Neural cell (in vitro differentiated cells): ENCODE results near the gene LEUTX. TPM values are rescaled to one million over a fixed set of nuclear protein-coding genes. Genes with fewer than 3 reads are reported as not detected.

Experiments used
- H2AFZ ChIP-seq: fragments of 200-600, 300-800 bp; sonication (generic), shearing (Covaris generic); 2 replicates; pipeline ENCODE4 v1.6.0; 2014; ENCODE audit warnings: low read depth, mild to moderate bottlenecking, antibody characterized with exemption, low read length, moderate library complexity
- H3F3A ChIP-seq: fragments of 200-600 bp; shearing (Covaris generic); 2 replicates; pipeline ENCODE4 v1.6.1; 2016; ENCODE audit warnings: mild to moderate bottlenecking, moderate library complexity, mixed read lengths, antibody characterized with exemption, low read length; ENCODE audit not compliant: insufficient read depth, poor library complexity, severe bottlenecking
- H3K27ac ChIP-seq: fragments of 200-600, 300-800 bp; sonication (generic), shearing (Covaris generic); 2 replicates; pipeline ENCODE4 v1.5.1; 2014; ENCODE audit warnings: mild to moderate bottlenecking, low read length, moderate library complexity
- H3K27me3 ChIP-seq: fragments of 300-800, 200-600 bp; sonication (generic), shearing (Covaris generic); 2 replicates; pipeline ENCODE4 v1.6.0; 2014; ENCODE audit warnings: mild to moderate bottlenecking, low read depth, low read length, moderate library complexity; ENCODE audit not compliant: insufficient read depth
- H3K36me3 ChIP-seq: fragments of 300-800, 200-600 bp; sonication (generic), shearing (Covaris generic); 2 replicates; pipeline ENCODE4 v1.5.1; 2014; ENCODE audit warnings: mild to moderate bottlenecking, antibody characterized with exemption, low read length, moderate library complexity; ENCODE audit not compliant: insufficient read depth
- H3K4me2 ChIP-seq: fragments of 300-800, 200-600 bp; sonication (generic), shearing (Covaris generic); 2 replicates; pipeline ENCODE4 v1.6.0; 2014; ENCODE audit warnings: mild to moderate bottlenecking, low read length
- H3K4me3 ChIP-seq: fragments of 300-800, 200-600 bp; sonication (generic), shearing (Covaris generic); 2 replicates; pipeline ENCODE4 v1.5.1; 2014; ENCODE audit warnings: mild to moderate bottlenecking, low read length, moderate library complexity
- H3K79me2 ChIP-seq: fragments of 200-600 bp; shearing (Covaris generic); replicated peaks from 2 replicates; pipeline ENCODE4 v1.6.0; 2014; ENCODE audit warnings: mild to moderate bottlenecking, low read length, moderate library complexity; ENCODE audit not compliant: insufficient read depth
- H3K9ac ChIP-seq: fragments of 300-800, 200-600 bp; sonication (generic), shearing (Covaris generic); 2 replicates; pipeline ENCODE4 v1.6.1; 2016; ENCODE audit warnings: mild to moderate bottlenecking, low read length, mixed read lengths
- H3K9me2 ChIP-seq: fragments of 200-600 bp; shearing (Covaris generic); 2 replicates; pipeline ENCODE4 v1.6.1; 2016; ENCODE audit warnings: mild to moderate bottlenecking, low read length, mixed read lengths; ENCODE audit not compliant: insufficient read depth
- H3K9me3 ChIP-seq: fragments of 200-600, 300-800 bp; sonication (generic), shearing (Covaris generic); 2 replicates; pipeline ENCODE4 v1.6.1; 2016; ENCODE audit warnings: mild to moderate bottlenecking, mixed run types, low read length, moderate library complexity, mixed read lengths
- H4K20me1 ChIP-seq: fragments of 200-600 bp; shearing (Covaris generic); 2 replicates; pipeline ENCODE4 v1.6.1; 2016; ENCODE audit warnings: mild to moderate bottlenecking, mixed run types; ENCODE audit not compliant: insufficient read depth
- CTCF ChIP-seq: fragments of 450-650 bp; IDR thresholded peaks from 2 replicates; pipeline ENCODE4 v1.5.1; 2014; ENCODE audit warnings: antibody characterized with exemption, mild to moderate bottlenecking, moderate library complexity; ENCODE audit not compliant: poor library complexity, severe bottlenecking
- EP300 ChIP-seq: fragments of 450-650 bp; conservative IDR thresholded peaks from 2 replicates; pipeline ENCODE4 v1.6.1; 2014; ENCODE audit warnings: antibody characterized with exemption, mild to moderate bottlenecking, moderate library complexity; ENCODE audit not compliant: poor library complexity, severe bottlenecking
- EZH2 ChIP-seq: fragments of 200-600, 300-800 bp; shearing (Covaris generic), sonication (generic); IDR thresholded peaks from 2 replicates; pipeline ENCODE4 v1.6.1; 2014; ENCODE audit warnings: antibody characterized with exemption, low read length, borderline replicate concordance, mild to moderate bottlenecking; ENCODE audit not compliant: insufficient read depth, poor library complexity, severe bottlenecking
- MXI1 ChIP-seq: fragments of 450-650 bp; conservative IDR thresholded peaks from 2 replicates; pipeline ENCODE4 v1.6.1; 2014; ENCODE audit warnings: antibody characterized with exemption, mild to moderate bottlenecking; ENCODE audit not compliant: poor library complexity, severe bottlenecking
- POLR2AphosphoS5 ChIP-seq: IDR thresholded peaks from 2 replicates; pipeline ENCODE4 v1.6.1; 2012
- RAD21 ChIP-seq: fragments of 450-650 bp; conservative IDR thresholded peaks from 2 replicates; pipeline ENCODE4 v1.6.1; 2014; ENCODE audit warnings: antibody characterized with exemption, mild to moderate bottlenecking, moderate library complexity
- SMC3 ChIP-seq: fragments of 450-650 bp; conservative IDR thresholded peaks from 2 replicates; pipeline ENCODE4 v1.6.1; 2014; ENCODE audit warnings: antibody characterized with exemption, mild to moderate bottlenecking, moderate library complexity; ENCODE audit not compliant: poor library complexity
- TAF1 ChIP-seq: IDR thresholded peaks from 2 replicates; pipeline ENCODE4 v1.6.1; 2012; ENCODE audit warnings: low read depth
- polyA plus RNA-seq: library from polyadenylated mRNA; depleted of rRNA; stranded (reverse); fragments of >200 nt; gene quantifications from 2 replicates; pipeline ENCODE4 v1.2.3, GENCODE V29; 2014
- TF ChIP-seq, protein P1 (sequence below): IDR thresholded peaks from 2 replicates; pipeline ENCODE4 v1.6.1; 2012; ENCODE audit warnings: borderline replicate concordance

LEUTX gene
- polyA plus RNA-seq, 1 donor from 2014 or later: not detected

GRCh38 chr19:39796000-39796498 lies 17.4 kb downstream of the LEUTX start:
- no peak overlapping the region for H3K4me3 ChIP-seq
- no peak overlapping the region for H3K4me2 ChIP-seq
- H3F3A ChIP-seq: no peaks in the 10 kb centered on the region
- H3K9me3 ChIP-seq: no peaks in the 10 kb centered on the region
- H3K79me2 ChIP-seq: no peaks in the 10 kb centered on the region
- TF ChIP-seq MXI1 (no peak), CTCF (no peak), TAF1 (no peak), POLR2AphosphoS5 (no peak), EP300 (no peak), EZH2 (no peak), SMC3 (no peak), RAD21 (no peak)
- TF ChIP-seq, protein P1, sequence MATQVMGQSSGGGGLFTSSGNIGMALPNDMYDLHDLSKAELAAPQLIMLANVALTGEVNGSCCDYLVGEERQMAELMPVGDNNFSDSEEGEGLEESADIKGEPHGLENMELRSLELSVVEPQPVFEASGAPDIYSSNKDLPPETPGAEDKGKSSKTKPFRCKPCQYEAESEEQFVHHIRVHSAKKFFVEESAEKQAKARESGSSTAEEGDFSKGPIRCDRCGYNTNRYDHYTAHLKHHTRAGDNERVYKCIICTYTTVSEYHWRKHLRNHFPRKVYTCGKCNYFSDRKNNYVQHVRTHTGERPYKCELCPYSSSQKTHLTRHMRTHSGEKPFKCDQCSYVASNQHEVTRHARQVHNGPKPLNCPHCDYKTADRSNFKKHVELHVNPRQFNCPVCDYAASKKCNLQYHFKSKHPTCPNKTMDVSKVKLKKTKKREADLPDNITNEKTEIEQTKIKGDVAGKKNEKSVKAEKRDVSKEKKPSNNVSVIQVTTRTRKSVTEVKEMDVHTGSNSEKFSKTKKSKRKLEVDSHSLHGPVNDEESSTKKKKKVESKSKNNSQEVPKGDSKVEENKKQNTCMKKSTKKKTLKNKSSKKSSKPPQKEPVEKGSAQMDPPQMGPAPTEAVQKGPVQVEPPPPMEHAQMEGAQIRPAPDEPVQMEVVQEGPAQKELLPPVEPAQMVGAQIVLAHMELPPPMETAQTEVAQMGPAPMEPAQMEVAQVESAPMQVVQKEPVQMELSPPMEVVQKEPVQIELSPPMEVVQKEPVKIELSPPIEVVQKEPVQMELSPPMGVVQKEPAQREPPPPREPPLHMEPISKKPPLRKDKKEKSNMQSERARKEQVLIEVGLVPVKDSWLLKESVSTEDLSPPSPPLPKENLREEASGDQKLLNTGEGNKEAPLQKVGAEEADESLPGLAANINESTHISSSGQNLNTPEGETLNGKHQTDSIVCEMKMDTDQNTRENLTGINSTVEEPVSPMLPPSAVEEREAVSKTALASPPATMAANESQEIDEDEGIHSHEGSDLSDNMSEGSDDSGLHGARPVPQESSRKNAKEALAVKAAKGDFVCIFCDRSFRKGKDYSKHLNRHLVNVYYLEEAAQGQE: no peak
- no peak overlapping the region for H2AFZ ChIP-seq
- H3K9ac ChIP-seq: no peak overlapping the region
- no peaks in the 10 kb centered on the region for H3K27me3 ChIP-seq
- H3K27ac ChIP-seq: no peak overlapping the region
- no peaks in the 10 kb centered on the region for H4K20me1 ChIP-seq
- no peaks in the 10 kb centered on the region for H3K9me2 ChIP-seq
- no peaks in the 10 kb centered on the region for H3K36me3 ChIP-seq

DNA sequence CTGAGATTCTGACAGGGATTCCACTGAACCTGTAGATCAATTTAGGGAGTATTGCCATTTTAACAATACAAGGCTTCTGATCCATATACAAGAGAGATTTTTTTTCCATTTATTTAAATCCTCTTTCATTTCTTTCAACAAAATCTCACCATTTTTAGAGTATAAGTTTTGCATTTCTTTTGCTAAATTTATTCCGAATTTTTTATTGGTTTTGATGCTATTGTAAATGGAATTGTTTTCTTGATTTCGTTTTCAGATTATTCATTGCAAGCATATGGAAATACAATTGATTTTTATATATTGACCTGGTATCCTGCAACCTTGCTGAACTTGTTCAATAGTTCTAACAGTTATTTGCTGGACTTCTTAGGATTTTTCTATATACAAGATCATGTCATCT lies 18.4 kb downstream of the LEUTX start:
- Histone ChIP-seq H3K36me3 (no peaks in the 10 kb centered on the region), H3K27ac (no peak overlapping the region), H3K27me3 (no peaks in the 10 kb centered on the region), H3K4me3 (no peak overlapping the region), H3K79me2 (no peaks in the 10 kb centered on the region), H3F3A (no peaks in the 10 kb centered on the region), H2AFZ (no peak overlapping the region), H3K9ac (no peak overlapping the region), H3K9me2 (no peaks in the 10 kb centered on the region), H3K4me2 (no peak overlapping the region), H4K20me1 (no peaks in the 10 kb centered on the region), H3K9me3 (no peaks in the 10 kb centered on the region)
- TF ChIP-seq CTCF (no peak), RAD21 (no peak), EZH2 (no peak), POLR2AphosphoS5 (no peak)
